ENCODE data around the gene UVSSA.
A peak's percentile ranks its signal among the peaks of the same experiment; 100 is the strongest.
"Not testable (repeated sequence)": the region's sequence is repeated elsewhere in the genome, so short reads cannot be mapped to it uniquely, and the experiment has no call there.

The UVSSA gene

DNA sequence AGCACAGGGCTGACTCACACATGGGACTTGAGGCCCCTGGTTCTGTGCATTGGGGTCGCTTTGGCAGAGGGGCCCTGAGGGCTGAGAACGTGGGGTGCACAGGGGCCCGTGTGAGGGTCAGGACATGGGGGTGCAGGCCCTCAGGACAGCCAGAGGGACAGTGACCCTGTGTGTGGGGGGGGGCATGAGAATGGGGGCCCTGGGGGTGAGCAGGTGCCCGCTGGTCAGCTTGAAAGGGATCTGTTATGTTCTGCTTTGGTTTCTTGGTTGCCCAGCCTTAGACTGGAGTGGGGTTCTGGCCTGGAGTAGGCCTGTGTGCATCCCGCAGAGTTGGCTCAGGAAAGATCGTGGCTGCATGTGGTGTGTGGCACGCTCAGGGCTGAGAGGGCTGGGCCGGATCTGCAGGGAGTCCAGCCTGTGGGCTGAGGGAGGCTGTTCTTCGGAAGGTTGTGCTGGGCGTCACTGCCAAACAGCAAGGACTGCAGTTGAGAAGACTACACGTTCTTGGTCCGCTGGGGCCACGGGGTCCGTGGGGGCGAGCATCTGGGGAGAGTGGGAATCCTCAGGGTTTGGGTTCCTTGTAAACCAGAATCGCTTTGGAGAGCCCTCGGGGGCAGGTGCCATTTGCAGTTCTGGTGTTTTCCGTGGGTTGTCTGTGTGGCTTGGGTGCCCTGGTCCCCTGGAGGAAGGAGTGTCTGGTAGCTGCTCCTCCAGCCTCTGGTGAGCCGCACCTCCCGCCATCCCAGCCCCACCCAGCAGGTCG is 15.2 kb upstream of the UVSSA start:
- no peak for DNase-seq

- no peak for DNase-seq
These were observed 14.3 kb upstream of the UVSSA start for GRCh38 chr4:1332686-1333085.

DNA sequence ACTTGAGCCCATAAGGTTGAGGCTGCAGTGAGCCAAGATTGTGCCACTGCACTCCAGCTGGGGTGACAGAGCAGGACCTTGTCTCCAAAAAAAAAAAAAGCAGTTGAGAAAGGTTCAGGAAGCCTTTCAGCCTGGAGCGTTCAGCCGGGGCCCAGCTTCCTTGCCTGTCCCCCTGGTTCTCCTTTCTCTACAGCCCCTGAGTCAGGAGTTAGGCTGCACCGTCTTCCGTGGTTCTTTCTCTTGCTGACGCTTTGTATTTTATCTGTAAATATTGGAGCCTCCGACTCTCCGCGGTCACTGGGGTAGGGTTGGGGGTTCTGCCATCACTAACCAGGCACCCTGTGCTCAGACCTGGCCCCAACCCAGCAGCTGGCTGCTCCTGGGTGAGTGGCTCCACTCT is 13.8 kb upstream of the UVSSA start:
- DNase-seq = no peak

GRCh38 chr4:1333851-1334578 is 13.0 kb upstream of the UVSSA start:
- DNase-seq = not testable (repeated sequence)

DNA sequence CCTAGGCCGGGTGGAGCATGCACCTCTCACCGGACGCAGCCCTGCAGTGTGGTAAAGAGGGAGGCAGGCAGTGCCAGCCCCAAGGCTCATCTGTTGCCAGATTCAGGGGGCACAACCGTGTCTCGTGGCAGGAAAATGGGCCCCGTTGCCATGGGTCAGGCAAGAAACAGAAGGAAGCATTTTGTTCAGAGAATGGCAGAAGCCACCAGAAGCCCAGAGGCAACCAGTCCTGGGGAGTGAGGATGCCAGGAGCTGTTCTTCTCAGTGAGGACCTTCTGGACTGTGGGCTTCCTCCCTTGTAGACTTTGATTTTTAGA is 12.5 kb upstream of the UVSSA start:
- no peak for DNase-seq

- DNase-seq = not testable (repeated sequence)
These were observed 11.7 kb upstream of the UVSSA start for GRCh38 chr4:1335193-1335883.

- DNase-seq = no peak
These were observed 10.9 kb upstream of the UVSSA start for GRCh38 chr4:1336088-1336491.

DNA sequence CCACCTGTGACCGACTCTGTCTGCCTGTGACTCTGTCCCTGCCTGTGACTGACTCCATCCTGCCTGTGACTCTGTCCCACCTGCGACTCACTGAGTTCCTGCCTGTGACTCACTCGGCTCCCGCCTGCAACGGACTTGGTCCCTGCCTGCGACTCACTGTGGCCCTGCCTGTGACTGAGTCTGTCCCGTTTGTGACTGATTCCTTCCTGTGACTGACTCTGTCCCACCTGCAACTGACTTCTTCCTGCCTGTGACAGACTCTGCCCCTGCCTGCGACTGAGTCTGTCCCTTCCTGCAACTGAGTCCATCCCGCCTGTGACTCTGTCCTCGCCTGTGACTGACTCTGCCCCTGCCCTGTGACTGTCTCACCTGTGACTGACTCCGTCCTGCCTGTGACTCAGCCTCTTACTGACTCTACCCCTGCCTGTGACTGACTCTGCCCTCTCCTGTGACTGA is 9.6 kb upstream of the UVSSA start:
- peak; percentile 70 to 77 for DNase-seq

- no peak for DNase-seq
These were observed 8.9 kb upstream of the UVSSA start for GRCh38 chr4:1337951-1338751.

DNA sequence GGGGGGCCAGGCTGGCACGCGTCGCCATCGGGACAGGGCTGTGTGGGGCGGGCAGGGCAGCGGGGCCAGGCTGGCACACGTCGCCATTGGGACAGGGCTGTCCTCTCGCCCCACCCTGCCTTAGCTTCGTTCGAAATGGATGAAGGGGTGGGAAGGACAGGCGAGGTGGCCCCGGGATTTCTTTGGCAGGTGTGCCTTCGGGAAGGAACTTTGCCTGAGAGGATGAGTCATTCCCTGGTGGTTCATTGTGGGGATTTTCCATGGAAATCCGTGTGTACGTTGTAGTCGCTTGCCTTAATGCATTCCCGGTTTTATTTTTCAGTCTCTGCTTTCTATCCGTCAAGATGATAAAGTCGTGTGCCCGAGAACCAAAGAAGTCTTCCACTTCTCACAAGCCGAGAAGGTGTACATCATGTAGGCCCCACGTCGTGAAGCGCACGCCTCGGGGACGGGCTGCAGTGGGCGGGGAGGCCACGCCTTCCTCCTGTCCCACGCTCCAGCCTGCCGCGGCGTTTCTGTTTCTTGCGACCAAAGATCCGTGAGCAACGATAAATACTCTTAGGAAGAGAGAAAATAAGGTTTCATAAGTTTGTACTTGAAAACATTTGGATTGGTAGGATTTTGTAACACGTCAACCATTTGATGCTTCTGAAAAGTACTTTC is 8.1 kb upstream of the UVSSA start:
- DNase-seq = no peak

DNA sequence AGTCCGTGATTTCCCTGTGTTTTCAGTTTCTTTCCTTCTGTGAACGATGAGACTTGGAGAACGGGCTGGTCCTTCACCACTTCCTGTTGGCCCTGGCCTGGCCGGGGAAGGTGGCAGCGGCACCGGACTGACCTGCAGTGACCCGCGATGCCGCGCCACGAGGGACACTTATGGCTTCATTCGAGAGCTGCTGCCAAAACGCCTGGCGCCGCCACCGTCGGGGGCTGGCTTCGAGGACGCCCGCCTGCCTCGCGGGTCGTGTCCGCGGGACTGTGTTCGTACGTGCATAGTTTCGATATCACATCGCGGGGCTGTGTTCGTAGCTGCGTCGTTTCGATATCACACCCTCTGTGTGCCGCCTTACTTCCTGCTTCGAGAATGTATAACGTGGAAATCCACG is 7.5 kb upstream of the UVSSA start:
- no peak for DNase-seq

DNA sequence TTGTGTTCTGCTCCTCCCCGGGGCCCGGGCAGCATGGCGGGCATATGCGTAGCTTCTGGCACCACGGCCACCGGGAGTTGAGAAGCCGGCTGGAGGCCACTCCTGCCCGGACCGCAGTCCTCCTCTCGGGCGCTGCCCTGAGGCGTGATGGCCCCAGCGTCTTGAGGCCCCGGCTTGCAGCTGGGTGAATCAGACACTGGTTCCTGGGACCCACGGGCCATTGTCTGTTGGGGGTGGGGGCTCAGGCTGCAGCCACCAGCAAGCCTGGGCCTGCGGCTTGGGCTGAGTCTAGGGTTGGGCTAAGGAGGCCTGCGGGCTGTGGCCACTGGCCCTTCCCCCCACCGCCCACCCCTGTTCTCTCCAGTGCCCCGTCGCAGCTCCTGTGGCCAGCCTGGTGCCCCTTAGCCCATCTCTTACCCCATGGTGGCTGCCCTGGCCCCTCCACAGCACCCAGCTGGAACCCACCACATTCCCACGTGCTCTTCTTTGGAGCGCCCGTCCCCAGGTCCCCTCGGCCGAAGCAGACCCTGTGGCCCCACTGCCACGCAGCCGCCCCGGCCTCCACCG is 6.7 kb upstream of the UVSSA start:
- no peak for DNase-seq

GRCh38 chr4:1340861-1341260 is 6.1 kb upstream of the UVSSA start:
- no peak for DNase-seq

- DNase-seq = no peak
These were observed 5.0 kb upstream of the UVSSA start for GRCh38 chr4:1342003-1342402.

- DNase-seq = no peak
These were observed 2.3 kb upstream of the UVSSA start for GRCh38 chr4:1344696-1345095.

DNA sequence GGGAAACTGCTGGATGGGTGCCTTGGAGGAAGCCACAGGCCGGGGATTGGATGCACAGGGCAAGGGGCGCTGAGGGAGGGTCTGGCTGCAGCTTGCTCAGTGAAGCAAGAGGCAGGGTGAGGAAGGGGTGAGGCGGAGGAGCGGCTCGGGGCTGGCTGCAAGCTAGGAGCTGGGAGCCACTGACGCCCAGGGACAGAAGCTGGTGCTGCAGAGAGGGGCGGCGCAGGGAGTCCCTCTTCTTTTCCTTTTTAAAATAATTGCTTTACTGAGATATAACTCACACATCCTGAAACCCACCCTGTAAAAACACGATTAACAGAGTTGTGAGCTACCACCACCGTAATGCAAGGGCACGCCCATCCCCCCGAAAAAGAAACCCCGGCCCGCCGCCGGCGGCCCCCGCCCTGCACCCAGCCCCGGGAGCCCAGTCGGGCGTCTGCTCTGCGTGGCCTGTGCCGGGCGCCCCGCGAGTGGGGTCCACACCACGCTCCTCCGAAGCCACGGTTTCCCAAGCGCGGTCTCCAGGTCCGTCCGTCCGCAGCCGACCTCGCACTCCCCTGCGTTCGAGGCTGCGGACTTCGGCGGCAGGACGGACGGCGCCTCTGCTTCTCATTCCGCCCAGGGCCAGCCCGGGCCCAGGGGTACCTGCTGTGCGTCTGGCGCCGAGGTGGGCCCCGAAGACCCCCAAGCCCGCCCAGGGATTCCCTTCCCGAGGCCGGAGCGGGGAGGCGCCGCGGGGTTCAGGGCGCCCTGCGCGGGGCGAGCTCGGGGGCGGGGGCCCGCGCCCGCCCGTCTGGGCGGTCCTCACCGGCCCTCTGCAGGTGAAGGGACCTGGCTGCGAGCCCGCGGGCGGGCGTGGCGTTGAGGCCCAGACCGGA is 866 bp upstream of the UVSSA start:
- peak; percentile 39 to 52 for DNase-seq

- peak; percentile 59 to 62 for DNase-seq
These were observed 429 bp downstream of the UVSSA start for GRCh38 chr4:1347410-1347864.

DNA sequence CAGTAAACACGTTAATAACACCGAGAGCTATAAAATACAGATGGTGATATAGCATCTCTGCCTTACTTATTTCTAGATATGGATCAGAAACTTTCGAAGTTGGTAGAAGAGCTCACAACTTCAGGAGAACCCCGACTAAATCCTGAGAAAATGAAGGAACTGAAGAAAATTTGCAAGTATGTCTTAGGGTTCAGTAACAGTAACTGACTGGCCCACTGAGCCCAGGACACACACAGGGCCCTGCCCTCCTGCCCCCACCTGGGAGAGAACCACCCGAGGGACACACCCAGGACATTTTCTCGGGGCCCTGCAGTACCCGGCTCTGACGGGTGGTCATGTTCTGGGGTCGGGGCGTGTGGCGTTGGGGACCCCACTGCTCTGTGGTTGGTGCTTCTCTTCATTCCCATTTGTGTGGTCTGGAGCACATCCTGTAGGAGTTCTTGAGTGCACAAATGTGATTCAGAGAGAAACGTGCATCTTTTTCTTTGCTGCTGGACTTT is 1.1 kb downstream of the UVSSA start:
- DNase-seq = no peak

DNA sequence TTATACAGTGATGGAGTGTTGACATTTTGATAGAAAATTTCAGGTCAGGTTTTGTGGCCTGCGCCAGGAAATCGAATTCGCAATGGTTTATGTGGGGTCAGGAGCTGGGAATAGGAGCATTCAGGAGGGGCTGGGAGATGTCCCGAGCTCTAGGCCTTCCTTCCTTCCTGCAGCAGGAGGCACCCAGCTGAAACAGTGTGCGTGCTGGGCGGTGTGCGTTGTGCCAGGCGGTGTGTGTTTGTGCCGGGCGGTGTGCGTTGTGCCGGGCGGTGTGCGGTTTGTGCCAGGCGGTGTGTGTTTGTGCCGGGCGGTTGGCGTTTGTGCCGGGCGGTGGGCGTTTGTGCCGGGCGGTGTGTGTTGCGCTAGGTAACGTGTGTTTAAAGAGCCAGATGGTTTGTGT is 1.7 kb downstream of the UVSSA start:
- DNase-seq = no peak

GRCh38 chr4:1349359-1350168 is 2.6 kb downstream of the UVSSA start:
- DNase-seq = no peak

Measured in activated CD4-positive, alpha-beta T cell treated with anti-CD3 and anti-CD28 coated beads, Interleukin-2, amount 50 U/mL, for 48 hours (primary cell).